HepG2 (cell line): Measurements from ENCODE around the gene NUDCD2. TPM values are rescaled to one million over a fixed set of nuclear protein-coding genes. Genes with fewer than 3 reads are reported as not detected.

Experiments used
- ADNP ChIP-seq: sonication (generic); formaldehyde crosslinking; IDR thresholded peaks from 2 replicates; pipeline ENCODE4 v1.4.0; 2020; ENCODE audit warnings: missing genetic modification reagents
- ATRX ChIP-seq: sonication (generic); formaldehyde crosslinking; IDR thresholded peaks from 2 replicates; pipeline ENCODE4 v1.4.0; 2020; ENCODE audit warnings: missing genetic modification reagents, borderline replicate concordance
- IRX3 ChIP-seq: sonication (generic); formaldehyde crosslinking; IDR thresholded peaks from 2 replicates; pipeline ENCODE4 v1.8.1; 2023; ENCODE audit warnings: mild to moderate bottlenecking, low read depth, missing genetic modification reagents, borderline replicate concordance
- ISL2 ChIP-seq: sonication (generic); formaldehyde crosslinking; IDR thresholded peaks from 2 replicates; pipeline ENCODE4 v1.5.0; 2020; ENCODE audit warnings: missing genetic modification reagents
- MTA1 ChIP-seq: sonication (generic); formaldehyde crosslinking; IDR thresholded peaks from 2 replicates; pipeline ENCODE4 v1.4.0; 2020; ENCODE audit warnings: missing genetic modification reagents, mild to moderate bottlenecking, borderline replicate concordance
- ONECUT2 ChIP-seq: sonication (generic); formaldehyde crosslinking; IDR thresholded peaks from 2 replicates; pipeline ENCODE4 v1.4.0; 2020; ENCODE audit warnings: missing genetic modification reagents
- POLR2AphosphoS5 ChIP-seq: IDR thresholded peaks from 2 replicates; pipeline ENCODE4 v1.6.1; 2012; ENCODE audit warnings: low read depth, low read length
- SAP130 ChIP-seq: IDR thresholded peaks from 2 replicates; pipeline ENCODE4 v1.6.1; 2016; ENCODE audit warnings: low read depth
- SIN3A ChIP-seq: IDR thresholded peaks from 2 replicates; pipeline ENCODE4 v1.6.1; 2011; ENCODE audit warnings: low read depth, mild to moderate bottlenecking, control low read depth, low read length, borderline replicate concordance
- SIN3B ChIP-seq: fragments of 150-350 bp; IDR thresholded peaks from 2 replicates; pipeline ENCODE4 v1.6.1; 2014; ENCODE audit warnings: low read length
- SOX13 ChIP-seq, 3 experiments: fragments of 450-650 bp in 1 of 3; sonication (generic) in 1 of 3; formaldehyde crosslinking in 1 of 3; IDR thresholded peaks in 2 of 3; conservative IDR thresholded peaks in 1 of 3; 2 replicates each; pipeline versions ENCODE4 v1.5.0 to v1.6.1; 2016 to 2020; ENCODE audit warnings: antibody characterized with exemption in 1 of 3, mild to moderate bottlenecking in 1 of 3, missing compliant biosample characterization in 1 of 3, missing genetic modification reagents in 1 of 3, moderate library complexity in 1 of 3
- SRF ChIP-seq: IDR thresholded peaks from 2 replicates; pipeline ENCODE4 v1.6.1; 2011; ENCODE audit warnings: mild to moderate bottlenecking, low read depth, low read length, moderate library complexity
- SUZ12 ChIP-seq: fragments of 150-350 bp; IDR thresholded peaks from 2 replicates; pipeline ENCODE4 v1.6.1; 2014; ENCODE audit warnings: low read depth, low read length
- THAP7 ChIP-seq: sonication (generic); formaldehyde crosslinking; IDR thresholded peaks from 2 replicates; pipeline ENCODE4 v1.8.1; 2023; ENCODE audit warnings: mild to moderate bottlenecking, missing genetic modification reagents
- ZC3H4 ChIP-seq: sonication (generic); formaldehyde crosslinking; IDR thresholded peaks from 2 replicates; pipeline ENCODE4 v1.4.0; 2020; ENCODE audit warnings: missing genetic modification reagents, borderline replicate concordance
- ZFY ChIP-seq: sonication (generic); formaldehyde crosslinking; IDR thresholded peaks from 2 replicates; pipeline ENCODE4 v1.4.0; 2020; ENCODE audit warnings: missing genetic modification reagents
- ZNF337 ChIP-seq: sonication (generic); formaldehyde crosslinking; IDR thresholded peaks from 2 replicates; pipeline ENCODE4 v1.5.1; 2020; ENCODE audit warnings: missing genetic modification reagents, low read depth, mild to moderate bottlenecking, borderline replicate concordance
- ZNF564 ChIP-seq: sonication (generic); formaldehyde crosslinking; IDR thresholded peaks from 2 replicates; pipeline ENCODE4 v1.8.1; 2023; ENCODE audit warnings: mild to moderate bottlenecking, missing genetic modification reagents
- ZNF619 ChIP-seq: sonication (generic); formaldehyde crosslinking; IDR thresholded peaks from 2 replicates; pipeline ENCODE4 v1.4.0; 2020; ENCODE audit warnings: mild to moderate bottlenecking, missing genetic modification reagents
- ZNF841 ChIP-seq: sonication (generic); formaldehyde crosslinking; IDR thresholded peaks from 2 replicates; pipeline ENCODE4 v1.8.1; 2023; ENCODE audit warnings: missing genetic modification reagents, borderline replicate concordance
- ZNF878 ChIP-seq: sonication (generic); formaldehyde crosslinking; IDR thresholded peaks from 2 replicates; pipeline ENCODE4 v1.8.1; 2023; ENCODE audit warnings: mild to moderate bottlenecking, missing genetic modification reagents, moderate library complexity
- polyA plus RNA-seq, 8 experiments: library from polyadenylated mRNA; depleted of rRNA in 3 of 8; stranded (reverse) in 7 of 8; unstranded in 1 of 8; fragments of >200 nt; fragmentation: Illumina TruSeq in 4 of 8; extraction: Trizol in 4 of 8; gene quantifications; 2 replicates each; pipeline versions ENCODE4 v1.2.1 to v1.2.3, GENCODE V29; 2011 to 2016; ENCODE audit warnings: low read depth in 4 of 8, missing spikeins in 1 of 8, mixed read lengths in 1 of 8; ENCODE audit not compliant: insufficient read depth in 1 of 8
- total RNA-seq, 5 experiments: library from RNA; depleted of rRNA; stranded (reverse); fragments of >200 nt; fragmentation: Illumina TruSeq; extraction: Trizol; gene quantifications; 2 replicates each; pipeline ENCODE4 v1.2.3, GENCODE V29; 2016; ENCODE audit warnings: low read depth in 1 of 5
- TF ChIP-seq, protein P1 (sequence below): sonication (generic); formaldehyde crosslinking; IDR thresholded peaks from 2 replicates; pipeline ENCODE4 v1.9.0; 2021; ENCODE audit warnings: missing genetic modification reagents, borderline replicate concordance
- TF ChIP-seq, protein P2 (sequence below): sonication (generic); formaldehyde crosslinking; IDR thresholded peaks from 2 replicates; pipeline ENCODE4 v1.4.0; 2020; ENCODE audit warnings: missing genetic modification reagents
- TF ChIP-seq, protein P3 (sequence below): sonication (generic); formaldehyde crosslinking; IDR thresholded peaks from 2 replicates; pipeline ENCODE4 v1.5.1; 2020; ENCODE audit warnings: missing genetic modification reagents, mild to moderate bottlenecking, borderline replicate concordance

NUDCD2 gene
- total and polyA plus RNA-seq, 2 of the 13 experiments (the other 11 are each of a cell fraction or from before 2014, with no cell fraction given): 14.8 to 39.2 TPM

GRCh38 chr5:163460562-163461171 is 765 bp upstream of the NUDCD2 start, which contains the start of gene HMMR (continued):
- peak; percentile 75; the same call in 1 of the 2 replicates for TF ChIP-seq ZC3H4 (CRISPR knock-in tag)
- TF ChIP-seq, protein P1, sequence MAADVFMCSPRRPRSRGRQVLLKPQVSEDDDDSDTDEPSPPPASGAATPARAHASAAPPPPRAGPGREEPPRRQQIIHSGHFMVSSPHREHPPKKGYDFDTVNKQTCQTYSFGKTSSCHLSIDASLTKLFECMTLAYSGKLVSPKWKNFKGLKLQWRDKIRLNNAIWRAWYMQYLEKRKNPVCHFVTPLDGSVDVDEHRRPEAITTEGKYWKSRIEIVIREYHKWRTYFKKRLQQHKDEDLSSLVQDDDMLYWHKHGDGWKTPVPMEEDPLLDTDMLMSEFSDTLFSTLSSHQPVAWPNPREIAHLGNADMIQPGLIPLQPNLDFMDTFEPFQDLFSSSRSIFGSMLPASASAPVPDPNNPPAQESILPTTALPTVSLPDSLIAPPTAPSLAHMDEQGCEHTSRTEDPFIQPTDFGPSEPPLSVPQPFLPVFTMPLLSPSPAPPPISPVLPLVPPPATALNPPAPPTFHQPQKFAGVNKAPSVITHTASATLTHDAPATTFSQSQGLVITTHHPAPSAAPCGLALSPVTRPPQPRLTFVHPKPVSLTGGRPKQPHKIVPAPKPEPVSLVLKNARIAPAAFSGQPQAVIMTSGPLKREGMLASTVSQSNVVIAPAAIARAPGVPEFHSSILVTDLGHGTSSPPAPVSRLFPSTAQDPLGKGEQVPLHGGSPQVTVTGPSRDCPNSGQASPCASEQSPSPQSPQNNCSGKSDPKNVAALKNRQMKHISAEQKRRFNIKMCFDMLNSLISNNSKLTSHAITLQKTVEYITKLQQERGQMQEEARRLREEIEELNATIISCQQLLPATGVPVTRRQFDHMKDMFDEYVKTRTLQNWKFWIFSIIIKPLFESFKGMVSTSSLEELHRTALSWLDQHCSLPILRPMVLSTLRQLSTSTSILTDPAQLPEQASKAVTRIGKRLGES: no peak
- no peak for TF ChIP-seq SRF
- TF ChIP-seq, protein P2, sequence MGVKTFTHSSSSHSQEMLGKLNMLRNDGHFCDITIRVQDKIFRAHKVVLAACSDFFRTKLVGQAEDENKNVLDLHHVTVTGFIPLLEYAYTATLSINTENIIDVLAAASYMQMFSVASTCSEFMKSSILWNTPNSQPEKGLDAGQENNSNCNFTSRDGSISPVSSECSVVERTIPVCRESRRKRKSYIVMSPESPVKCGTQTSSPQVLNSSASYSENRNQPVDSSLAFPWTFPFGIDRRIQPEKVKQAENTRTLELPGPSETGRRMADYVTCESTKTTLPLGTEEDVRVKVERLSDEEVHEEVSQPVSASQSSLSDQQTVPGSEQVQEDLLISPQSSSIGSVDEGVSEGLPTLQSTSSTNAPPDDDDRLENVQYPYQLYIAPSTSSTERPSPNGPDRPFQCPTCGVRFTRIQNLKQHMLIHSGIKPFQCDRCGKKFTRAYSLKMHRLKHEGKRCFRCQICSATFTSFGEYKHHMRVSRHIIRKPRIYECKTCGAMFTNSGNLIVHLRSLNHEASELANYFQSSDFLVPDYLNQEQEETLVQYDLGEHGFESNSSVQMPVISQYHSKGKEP (CRISPR knock-in tag): no peak
- TF ChIP-seq ONECUT2 (CRISPR knock-in tag): peak; percentile 35; the same call in 1 of the 2 replicates
- no peak for TF ChIP-seq ZNF619 (CRISPR knock-in tag)
- TF ChIP-seq, protein P3, sequence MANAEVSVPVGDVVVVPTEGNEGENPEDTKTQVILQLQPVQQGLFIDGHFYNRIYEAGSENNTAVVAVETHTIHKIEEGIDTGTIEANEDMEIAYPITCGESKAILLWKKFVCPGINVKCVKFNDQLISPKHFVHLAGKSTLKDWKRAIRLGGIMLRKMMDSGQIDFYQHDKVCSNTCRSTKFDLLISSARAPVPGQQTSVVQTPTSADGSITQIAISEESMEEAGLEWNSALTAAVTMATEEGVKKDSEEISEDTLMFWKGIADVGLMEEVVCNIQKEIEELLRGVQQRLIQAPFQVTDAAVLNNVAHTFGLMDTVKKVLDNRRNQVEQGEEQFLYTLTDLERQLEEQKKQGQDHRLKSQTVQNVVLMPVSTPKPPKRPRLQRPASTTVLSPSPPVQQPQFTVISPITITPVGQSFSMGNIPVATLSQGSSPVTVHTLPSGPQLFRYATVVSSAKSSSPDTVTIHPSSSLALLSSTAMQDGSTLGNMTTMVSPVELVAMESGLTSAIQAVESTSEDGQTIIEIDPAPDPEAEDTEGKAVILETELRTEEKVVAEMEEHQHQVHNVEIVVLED: no peak
- 0 out of 2 replicates have a peak, but pooled peaks have one; percentile 12 for TF ChIP-seq ZFY (CRISPR knock-in tag)
- TF ChIP-seq ATRX: no peak
- TF ChIP-seq ZNF564 (CRISPR knock-in tag): peak; percentile 82; the same call in 1 of the 2 replicates
- peak; percentile 6; the same call in 1 of the 2 replicates for TF ChIP-seq ZNF841
- no peak for TF ChIP-seq ZNF337 (CRISPR knock-in tag)
- TF ChIP-seq SIN3B: peak; percentile 90
- no peak for TF ChIP-seq SUZ12
- TF ChIP-seq POLR2AphosphoS5: peak; percentile 67
- no peak for TF ChIP-seq THAP7 (CRISPR knock-in tag)
- TF ChIP-seq ADNP (CRISPR knock-in tag): no peak
- TF ChIP-seq IRX3 (CRISPR knock-in tag): no peak
- TF ChIP-seq ISL2 (CRISPR knock-in tag): no peak
- TF ChIP-seq SOX13 (IDR thresholded peaks at IDR 0.05): no peak
- no peak for TF ChIP-seq SOX13 (CRISPR knock-in tag; conservative IDR thresholded peaks at IDR 0.05 in 1 of 2, IDR thresholded peaks at IDR 0.05 in 1 of 2)
- no peak for TF ChIP-seq MTA1
- TF ChIP-seq ZNF878: 0 out of 2 replicates have a peak, but pooled peaks have one; percentile 37
- peak; percentile 98 for TF ChIP-seq SIN3A
- TF ChIP-seq SAP130 (CRISPR knock-in tag): peak; percentile 92
